CD4-positive, alpha-beta T cell treated with Interleukin-4 for 1 hour (primary cell): ENCODE measurements around the gene MAP2K2.
"Not testable (repeated sequence)": the region's sequence is repeated elsewhere in the genome, so short reads cannot be mapped to it uniquely, and the experiment has no call there.

Experiments used
- DNase-seq, 2 donors: peaks; one replicate each; pipeline ENCODE4 v3.0.0-alpha.2; 2020 to 2022

MAP2K2 gene

DNA sequence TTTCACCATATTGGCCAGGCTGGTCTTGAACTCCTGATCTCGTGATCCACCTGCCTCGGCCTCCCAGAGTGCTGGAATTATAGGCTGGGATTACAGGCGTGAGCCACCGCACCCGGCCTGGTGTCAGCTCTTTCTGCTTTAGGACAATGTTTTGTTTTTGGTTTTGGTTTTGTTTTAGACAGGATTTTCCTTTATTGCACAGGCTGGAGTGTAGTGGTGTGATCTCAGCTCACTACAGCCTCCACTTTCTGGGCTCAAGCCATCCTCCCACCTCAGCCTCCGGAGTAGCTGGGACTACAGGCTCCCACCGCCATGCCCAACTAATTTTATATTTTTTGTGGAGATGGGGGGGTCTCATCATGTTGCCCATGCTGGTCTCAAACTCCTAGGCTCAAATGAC is 5.1 kb upstream of the MAP2K2 start:
- DNase-seq, result not testable (repeated sequence)

DNA sequence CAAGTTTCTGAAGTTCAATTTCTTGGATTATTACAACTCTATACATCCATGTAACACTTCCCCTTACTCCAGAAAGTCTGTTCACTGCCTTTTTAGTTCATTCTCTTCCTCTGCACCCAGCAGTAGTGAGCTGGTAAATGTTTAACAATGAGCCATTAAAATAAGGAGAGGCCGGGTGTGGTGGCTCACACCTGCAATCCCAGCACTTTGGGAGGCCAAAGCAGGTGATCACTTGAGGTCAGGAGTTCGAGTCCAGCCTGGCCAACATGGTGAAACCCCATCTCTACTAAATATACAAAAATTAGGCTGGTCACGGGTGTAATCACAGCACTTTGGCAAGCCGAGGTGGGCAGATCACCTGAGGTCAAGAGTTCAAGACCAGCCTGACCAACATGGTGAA is 3.4 kb upstream of the MAP2K2 start:
- not testable (repeated sequence) for DNase-seq

DNA sequence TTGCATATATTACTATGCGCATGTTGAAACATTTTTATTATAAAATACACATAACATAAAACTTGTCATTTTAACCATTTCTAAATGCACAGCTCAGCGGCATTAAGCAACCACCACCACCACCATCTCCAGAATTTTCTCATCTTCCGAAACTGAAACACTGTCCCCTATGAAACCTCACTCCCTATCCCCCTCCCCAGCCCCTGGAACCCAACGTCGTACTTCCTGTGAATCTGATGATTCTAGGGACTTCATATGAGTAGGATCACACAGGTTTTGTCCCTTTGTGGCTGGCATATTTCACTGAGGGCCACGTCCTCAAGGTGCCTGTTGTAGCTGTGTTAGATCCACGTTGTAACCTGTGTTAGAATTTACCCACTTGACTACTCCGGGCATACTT is 716 bp upstream of the MAP2K2 start:
- no peak for DNase-seq

DNA sequence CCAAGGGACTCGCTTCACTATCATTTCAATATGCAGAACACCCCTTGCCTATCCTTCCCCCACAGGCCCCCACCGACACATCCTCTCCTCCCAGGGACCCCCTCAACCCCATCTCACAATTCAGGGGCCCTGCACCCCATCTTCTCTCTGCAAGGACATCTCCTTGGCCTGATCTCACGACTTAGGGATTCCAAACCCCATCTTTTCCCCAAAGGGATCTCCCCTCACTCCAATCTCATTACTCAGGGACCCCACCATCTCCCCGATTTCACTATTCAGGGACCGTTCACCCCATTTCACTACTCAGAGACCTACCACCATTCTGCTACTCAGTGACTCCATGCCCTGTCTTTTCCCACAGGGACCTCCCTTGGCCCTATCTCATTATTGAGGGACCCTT is 1.4 kb downstream of the MAP2K2 start:
- DNase-seq, result no peak

DNA sequence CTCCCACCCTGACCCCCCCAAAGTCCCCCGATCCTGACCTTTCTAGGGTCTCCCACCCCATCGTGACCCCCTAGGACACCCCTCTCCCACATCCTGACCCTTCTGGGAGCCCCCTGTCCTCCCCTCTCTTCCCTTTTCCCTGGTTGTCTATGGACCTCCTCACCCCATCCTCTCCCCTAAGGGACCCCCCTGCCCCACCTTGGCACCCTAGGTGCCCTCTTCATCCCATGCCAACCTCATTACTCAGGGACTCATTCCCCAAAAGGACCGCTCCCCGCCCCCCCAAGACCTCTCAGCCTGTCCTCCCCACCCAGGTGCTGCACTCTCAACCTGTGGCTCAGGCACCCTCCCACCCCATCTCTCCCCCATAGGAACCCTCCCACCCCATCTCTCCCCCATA is 2.1 kb downstream of the MAP2K2 start:
- DNase-seq, result no peak

DNA sequence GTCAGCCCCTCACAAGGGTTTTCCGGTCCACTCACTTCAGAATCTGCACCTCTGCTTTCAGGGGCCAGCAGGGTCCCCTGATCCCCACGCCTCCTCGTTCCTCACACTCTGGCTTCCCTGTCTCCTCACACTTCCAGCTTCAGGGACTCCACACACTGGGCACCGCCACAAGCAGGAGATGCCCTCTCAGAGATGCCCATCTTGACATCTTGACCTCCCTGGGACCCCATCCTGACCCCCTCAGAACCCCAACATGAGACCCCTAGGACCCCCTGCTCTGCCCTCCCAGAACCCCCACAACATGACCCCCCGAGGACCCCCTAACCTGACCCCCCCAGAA is 2.7 kb downstream of the MAP2K2 start:
- DNase-seq, result no peak

DNA sequence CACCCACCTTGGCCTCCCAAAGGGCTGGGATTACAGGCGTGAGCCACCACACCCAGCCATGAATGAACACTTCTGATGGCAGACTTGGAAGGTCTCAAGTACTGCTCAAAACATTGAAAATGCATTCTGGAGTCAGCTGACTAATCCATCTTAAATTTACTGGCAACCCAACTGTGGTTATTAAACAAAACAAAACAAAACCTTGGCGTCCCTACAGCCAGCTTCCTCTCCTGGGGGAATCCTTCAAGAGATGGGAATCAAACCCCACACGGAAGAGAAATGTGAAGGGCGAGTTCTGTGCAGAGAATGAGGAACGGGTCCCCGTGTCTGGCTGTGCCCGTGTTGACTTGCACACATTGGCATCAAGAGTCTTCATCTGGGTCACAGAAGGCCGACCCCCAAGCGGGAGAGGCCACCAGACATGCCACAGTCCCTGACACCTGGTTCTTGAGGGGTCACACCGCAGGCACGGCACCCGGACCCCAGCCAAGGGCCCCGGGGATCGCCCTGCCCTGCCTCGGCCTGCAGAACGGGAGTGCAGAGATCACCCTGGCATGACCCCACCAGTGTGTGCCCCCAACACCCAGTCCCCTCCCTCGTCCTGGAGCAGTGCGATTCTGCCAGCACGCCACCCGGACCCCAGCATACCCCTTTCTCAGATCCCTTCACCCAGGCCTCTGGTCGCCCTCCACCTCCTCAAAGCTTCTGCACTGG is 3.2 kb downstream of the MAP2K2 start:
- DNase-seq, result no peak

DNA sequence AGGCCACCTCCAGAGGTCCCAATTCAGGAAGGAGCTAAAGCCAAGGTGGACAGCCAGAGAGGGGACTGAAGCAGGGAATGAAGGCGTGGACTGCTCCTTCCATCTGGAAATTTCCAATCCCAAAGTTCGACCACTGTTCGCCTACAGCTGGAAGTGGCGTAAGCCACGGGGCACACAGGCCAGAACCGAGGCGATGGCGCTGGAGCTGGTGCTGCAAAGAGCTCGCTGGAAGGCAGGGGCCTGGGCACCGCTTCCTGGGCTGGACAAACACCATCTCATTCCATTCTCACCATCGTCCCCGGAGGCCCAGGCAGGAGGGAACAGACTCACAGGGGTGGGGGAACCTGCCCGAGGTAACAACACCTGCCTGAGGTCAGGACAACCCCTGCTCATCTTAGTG is 4.2 kb downstream of the MAP2K2 start:
- DNase-seq, result no peak

DNA sequence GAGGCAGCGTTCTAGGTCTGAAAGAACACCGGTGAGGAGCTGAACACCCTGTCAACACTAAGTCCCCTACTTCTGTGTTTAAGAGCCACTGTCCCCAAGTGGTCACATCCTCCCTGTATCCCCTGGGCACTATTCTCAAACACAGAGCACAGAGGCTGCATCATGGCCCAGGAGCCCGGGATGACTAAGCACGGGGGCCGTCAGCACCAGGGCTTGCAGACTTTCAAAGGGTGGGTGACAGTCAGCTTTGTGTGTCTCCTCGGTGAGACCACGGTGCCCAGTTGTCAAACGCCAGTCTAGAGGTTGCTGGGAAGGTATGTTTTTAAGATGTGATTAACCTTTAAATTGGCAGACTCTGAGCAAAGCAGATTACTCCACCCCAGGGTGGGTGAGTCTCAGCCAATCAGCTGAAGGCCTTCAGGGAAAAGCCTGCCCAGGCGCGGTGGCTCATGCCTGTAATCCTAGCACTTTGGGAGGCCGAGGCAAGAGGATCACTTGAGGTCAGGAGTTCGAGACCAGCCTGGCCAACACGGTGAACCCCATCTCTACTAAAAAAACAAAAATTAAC is 8.0 kb downstream of the MAP2K2 start:
- no peak for DNase-seq

DNA sequence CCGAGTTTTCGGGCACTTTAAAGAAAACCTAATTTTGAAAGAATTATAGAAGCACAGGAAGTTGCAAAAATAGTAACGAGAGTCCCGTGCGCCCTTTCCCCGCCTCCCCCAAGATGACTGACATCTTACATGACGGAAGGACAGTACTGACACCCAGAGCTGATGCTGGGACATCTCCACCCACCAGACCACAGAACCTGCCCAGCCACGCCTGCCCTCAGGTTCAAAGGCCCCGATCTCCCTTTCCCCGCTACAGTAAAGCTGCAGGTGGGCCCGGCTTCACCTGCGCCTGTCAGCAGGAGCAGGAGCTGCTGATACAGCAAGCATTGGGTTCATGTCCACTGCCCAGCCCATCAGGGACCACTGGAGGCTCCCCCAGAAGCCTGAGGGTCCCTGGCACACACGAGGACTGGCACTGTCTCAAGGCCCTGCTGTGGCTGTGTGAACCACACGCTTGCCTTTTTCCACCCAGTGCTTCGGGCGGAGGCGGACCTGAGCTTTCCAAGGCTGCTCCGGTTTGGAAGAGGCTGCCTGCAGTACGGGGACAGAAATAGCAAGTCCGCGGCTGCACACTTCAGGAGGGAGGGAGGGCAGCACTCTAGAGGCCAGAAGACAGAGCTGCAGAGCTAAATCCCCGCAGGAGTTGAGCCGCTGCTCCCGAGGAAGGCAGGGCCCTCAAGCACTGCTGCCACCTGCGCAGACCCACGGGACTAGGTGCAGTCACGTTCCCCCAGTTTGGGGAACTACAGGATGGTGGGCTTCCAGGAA is 8.7 kb downstream of the MAP2K2 start:
- peak; percentile 77 to 82 for DNase-seq

DNA sequence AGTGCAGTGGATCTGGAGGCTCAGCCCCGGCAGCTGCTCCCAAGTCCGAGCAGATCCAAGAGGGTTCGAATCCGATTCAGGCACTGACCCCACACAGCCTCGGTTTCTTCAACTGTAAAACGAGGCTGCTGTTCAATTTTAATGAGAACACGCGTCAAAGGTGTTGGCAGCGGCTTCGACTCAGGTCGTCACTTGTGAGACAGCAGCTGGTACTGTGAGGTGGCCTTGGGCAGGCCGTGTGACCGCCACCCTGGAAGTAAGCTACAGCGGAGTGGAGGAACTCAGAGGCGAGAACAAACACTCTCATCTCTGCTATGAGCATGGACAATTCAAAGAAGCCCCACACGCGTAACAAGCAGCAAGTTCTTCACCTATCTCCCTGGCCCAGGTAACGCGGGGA is 9.7 kb downstream of the MAP2K2 start:
- DNase-seq, result no peak

DNA sequence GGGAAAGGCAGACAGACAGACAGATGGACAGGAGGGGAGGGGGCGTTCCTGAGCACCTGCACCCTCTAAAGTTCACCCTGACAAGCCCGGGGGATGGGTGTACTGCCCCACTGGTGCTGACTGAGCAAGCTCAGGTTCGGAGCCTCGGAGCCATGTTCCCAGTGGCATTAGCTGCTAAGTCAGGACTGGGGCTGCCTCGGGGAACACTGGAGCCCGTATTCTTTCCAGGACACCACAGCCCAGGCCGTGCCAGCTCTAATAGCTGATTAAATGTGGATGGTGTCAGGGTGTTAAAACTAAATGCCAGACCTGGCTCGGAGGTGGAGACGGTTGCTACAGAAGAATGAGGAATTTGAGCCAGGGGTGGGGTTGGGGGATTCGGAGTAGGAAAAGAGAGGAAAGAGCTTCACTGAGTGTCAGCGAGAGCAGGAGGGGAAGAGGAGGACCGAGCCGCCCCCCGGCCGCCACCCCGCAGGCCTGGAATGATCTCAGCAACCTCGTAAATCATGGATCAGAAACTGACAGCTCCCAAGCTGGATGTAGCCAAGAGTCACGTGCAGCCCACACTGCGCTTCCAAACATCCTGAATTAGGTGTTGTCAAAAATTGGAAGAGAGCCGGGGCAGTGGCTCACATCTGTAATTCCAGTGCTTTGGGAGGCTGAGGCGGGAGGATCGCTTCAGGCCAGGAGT is 10.4 kb downstream of the MAP2K2 start:
- DNase-seq, result no peak

DNA sequence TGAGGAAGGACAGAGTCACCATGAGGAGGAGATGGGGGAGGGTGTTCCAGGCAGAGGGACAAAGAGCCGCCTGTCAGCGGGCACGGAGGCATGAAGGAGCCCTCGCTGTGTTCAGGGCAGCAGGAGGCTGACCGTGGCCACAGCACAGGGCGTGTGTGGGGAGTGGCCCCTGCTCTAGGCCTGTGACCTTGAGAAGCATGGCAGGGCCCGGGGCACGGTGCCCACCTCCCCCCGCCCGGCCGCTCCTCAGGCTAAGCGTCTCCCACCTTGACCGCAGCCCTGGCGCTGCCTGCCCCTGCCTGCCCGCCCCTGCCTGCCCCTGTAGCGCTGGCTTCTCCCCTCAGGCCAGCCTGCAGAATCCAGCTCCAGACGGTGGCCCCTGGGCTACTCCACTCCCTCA is 11.6 kb downstream of the MAP2K2 start:
- no peak for DNase-seq

DNA sequence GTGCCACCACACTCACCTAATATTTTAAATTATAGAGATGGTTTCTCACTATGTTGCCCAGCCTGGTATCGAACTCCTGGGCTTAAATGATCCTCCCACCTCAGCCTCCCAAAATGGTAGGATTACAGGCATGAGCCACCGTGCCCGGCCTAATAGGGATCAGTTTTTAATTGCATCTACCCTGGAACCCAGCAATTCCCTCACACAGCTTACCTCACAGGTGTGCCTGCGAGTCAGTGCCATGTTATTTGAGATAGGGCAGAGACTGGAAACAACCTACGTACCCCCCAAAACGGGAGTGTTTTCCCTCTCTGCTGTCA is 14.3 kb downstream of the MAP2K2 start:
- DNase-seq, result no peak

DNA sequence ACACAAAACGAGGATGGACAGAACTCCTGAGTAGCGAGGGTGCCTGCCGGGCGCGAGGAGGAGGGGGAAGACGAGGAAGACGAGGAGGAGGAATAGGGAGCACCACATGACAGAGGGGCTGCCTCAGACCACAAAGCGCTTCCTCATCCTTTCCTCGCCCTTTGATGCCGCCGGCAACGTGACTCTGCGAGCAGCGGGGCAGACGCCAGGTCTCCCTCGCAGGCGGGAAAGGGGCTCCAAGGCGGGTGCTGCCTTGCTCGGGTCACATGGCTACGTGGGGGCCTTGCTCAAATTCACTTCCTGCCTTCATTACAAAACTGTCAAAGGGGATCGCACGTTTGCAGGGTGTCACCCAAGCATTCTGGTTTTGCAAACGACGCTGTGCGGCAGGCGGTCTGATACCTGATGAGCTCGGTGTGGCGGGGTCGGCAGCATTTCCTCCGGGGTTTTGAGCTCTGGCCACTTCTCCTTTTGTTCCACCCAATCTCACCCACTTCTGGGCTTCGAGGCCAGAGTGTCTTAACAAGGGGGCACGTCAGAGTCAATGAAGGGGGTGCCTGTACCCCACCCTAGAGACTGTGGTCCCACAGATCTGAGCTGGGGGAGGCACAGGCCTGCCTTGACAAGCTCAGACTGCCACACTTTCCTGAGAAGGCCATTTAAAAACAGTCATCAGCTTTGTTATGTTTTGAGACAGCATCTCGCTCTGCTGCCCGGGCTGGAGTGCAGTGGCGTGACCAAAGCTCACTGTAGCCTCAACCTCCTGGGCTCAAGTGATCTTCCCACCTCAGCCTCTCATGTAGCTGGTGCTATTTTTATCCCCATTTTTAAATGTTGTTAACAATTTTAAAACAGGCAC is 14.9 kb downstream of the MAP2K2 start:
- DNase-seq, result peak; percentile 84 to 85

DNA sequence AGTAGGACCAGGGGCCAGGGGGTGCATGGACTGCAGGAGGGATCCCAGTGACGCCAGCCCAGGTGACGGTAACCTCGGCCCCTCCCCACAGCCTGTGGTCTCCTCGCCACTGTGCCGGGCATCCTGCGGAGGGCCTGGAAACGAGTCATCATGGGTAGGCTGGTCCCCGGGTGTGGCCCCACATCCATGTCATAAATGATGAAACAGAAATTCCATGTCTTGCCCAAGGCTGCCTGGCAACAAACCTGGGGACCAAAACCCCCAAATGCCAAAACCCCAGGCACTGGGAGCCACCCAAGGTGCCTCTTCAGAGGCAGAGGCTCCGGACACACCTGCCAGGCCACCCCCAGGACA is 20.9 kb downstream of the MAP2K2 start:
- DNase-seq, result no peak

DNA sequence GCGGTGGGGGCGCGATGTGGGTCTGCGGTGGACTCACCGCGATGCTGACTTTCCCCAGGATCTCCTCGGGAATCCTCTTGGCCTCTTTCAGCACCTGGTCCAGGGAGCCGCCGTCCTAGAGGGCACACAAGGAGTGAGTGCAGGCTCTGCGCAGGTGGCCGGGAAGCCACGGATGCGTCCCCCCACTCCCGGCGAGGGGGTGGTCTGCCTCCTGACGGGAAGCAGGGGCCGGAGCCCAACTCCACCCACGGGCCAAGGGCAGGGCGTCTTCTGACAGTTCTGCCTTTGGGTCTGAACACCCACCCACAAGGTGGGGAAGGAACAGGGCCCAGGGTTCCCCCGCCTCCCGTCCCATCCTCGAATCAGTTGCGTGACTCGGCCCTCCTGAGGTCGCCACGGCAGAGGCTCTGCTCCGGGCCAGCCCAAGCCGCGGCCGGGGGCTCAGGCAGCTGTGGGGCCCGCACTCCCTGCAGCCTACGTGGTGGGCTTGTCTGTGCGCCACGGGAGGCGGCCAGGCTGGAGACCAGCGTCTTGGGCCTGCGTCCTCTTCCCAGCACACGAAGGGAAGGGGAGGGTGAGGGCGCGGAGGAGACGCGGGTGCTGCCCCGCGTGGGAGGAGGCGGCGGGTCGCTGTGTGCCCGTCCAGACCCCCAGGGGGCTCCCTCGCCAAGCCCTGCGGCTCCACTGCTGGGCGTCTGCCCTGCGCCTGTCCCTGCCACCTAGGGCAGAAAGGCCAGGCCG is 21.4 kb downstream of the MAP2K2 start:
- no peak for DNase-seq

DNA sequence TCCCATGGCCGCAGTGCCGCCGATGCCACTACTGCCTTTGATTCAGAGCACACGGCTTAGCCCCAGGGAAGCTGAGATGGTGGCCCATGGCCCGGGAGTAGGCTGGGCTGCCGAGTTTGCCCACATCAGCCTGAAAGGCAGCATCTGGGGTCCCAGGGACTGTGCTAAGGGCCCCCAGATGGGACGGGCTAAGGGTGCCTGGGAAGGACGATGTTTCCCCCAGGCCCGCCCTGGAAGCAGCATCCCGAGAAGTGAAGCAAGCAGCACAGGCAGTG is 22.5 kb downstream of the MAP2K2 start:
- no peak for DNase-seq

DNA sequence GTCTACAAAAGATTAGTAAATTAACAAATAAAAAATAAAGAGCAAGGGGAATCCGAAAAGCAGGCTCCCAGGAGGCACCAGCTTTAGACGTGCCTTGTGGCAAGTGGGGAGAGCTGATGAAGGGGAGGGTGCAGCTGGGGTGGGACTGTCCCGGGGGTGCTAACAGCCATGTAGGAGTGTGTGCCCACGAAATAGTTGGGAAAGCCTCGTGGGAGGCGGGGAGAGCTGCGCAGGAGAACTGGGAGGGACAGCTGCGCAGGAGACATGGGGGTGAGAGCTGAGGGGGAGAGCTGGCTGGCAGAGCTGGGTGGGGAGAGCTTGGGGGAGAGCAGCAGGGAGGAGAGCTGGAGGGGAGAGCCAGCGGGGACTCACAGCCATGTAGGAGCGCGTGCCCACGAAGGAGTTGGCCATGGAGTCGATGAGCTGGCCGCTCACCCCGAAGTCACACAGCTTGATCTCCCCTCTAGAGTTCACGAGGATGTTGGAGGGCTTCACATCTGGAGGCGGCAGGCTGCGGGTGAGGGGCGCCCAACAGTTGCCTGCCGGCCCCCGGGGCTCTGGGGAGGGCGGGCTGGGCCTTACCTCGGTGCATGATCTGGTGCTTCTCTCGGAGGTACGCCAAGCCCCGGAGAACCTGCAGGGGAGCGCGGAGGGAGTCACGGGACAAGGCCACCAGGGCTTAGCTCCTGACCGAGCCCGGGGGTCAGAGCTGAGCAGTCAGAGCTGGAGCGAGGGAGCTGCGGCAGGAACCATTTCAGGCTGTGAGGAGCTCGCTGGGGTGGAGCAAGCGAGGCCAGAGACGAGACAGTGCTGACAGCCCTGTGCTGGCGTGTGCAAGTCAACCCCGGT is 23.1 kb downstream of the MAP2K2 start:
- DNase-seq, result no peak

DNA sequence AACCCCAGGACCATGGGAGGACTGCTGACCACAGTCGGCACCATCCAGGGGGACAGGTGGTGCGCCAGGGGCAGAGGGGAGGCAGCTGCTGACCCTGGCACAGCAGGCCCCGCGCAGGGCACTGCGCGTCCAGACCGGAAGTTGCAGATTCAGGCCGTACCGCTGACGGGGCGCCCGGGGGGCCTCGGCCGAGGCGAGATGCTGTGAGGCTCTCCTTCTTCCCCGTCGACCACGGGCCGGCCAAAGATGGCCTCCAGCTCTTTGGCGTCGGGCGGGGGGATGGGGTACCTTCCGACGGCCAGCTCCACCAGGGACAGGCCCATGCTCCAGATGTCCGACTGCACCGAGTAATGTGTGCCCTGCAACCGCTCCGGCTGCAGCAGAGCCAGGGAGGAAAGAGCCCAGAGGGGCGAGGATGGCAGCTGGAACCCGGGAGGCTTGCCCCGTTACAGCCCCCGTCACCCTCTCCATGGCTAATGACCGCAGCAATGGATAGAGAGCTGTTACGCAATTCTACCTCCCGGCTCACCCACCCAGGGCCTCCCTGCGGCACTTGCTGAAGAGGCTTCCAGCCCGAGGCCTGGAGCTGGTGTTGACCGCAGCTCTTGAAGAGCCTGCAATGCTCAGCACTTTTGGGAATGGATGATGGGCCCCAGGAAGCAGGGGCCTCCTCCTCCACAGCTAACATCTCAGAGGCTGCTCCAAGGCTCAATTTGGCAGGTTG is 24.7 kb downstream of the MAP2K2 start:
- no peak for DNase-seq

DNA sequence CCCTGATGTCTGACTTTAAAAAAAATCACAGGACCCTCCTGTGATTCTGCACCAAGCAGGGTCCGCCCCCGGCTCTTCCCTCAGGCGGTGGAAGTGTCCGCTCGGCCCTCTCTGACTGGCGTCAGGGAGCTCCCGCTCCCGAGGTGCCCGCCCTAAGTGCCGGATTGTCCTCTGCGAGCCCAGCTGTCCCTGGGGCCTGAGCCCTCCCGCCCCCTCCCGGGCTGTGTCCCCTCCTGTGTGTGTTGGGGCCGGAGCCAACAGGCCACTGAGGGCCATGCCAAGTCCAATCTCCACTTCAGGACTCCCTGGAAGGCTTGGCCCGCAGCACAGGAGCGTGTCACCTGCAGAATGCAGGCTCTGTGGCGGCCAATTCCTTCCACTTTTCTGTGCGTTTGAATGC is 25.4 kb downstream of the MAP2K2 start:
- no peak for DNase-seq
